GM21825 (cell line): Measurements from ENCODE around the gene GUK1.
A peak's percentile ranks its signal among the peaks of the same experiment; 100 is the strongest.
"Not testable (repeated sequence)": the region's sequence is repeated elsewhere in the genome, so short reads cannot be mapped to it uniquely, and the experiment has no call there.

ENCODE experiments used
- ATAC-seq: cut with Tn5 transposase; IDR thresholded peaks from one replicate; pipeline ENCODE4 v1.9.1; 2021; ENCODE audit warnings: mild to moderate bottlenecking, moderate library complexity; ENCODE audit not compliant: unreplicated experiment

The GUK1 gene

DNA sequence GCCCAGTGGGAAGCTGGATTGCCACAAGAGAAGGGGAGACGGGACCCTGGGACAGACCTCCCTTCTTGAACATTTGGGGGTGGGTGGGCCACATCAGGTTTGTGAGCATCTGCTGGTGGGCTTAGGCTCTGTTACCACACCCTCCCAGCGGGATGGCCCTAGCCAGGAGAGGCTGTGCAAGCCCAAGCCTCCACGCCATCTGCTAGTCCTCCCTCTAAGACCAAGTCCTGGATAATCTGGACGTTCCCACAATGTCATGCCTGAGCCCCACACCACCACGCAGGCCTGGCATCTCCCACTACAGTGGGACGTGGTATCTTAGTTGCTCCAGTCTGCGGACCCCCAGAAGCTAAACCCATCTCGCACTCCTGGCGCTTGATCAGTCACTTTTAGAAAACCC is 21.8 kb downstream of the GUK1 start:
- ATAC-seq: no peak

- ATAC-seq: no peak
These were observed 22.4 kb downstream of the GUK1 start for GRCh38 chr1:228162286-228163006.

GRCh38 chr1:228163007-228163753 is 23.1 kb downstream of the GUK1 start:
- ATAC-seq: no peak

- ATAC-seq: no peak
These were observed 23.9 kb downstream of the GUK1 start for GRCh38 chr1:228163776-228164519.

DNA sequence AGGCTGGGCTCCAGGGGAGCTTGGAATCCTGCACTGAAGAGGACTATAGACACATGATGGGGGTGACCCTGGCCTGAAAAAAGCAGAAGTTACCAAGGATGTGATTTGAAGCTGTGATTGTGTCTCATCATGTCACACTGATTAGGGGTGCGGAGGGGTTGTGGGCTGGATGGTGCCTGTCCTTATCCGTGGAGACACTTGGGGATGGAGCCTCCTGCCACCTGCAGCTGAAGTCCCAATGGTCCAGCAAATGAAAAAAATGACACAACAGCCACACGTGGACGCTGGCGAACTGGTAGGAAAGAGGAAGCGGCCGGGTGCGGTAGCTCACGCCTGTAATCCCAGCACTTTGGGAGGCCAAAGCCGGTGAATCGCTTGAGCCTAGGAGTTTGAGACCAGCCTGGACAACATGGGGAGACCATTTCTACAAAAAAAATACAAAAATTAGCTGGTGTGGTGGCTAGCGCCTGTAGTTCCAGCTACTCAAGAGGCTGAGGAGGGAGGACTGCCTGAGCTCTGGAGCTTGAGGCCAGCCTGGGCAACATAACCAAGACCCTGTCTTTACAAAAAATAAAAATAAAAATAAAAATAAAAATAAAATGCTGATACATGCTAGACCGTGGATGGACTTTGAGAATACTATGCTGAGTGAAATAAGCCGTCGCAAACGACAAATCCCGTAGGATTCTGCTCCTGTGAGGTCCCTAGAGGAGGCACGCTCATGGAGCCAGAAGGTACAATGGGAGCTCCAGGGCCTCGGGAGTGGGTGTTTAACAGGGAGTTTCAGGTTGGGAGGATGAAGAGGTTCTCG is 24.7 kb downstream of the GUK1 start:
- no peak for ATAC-seq

DNA sequence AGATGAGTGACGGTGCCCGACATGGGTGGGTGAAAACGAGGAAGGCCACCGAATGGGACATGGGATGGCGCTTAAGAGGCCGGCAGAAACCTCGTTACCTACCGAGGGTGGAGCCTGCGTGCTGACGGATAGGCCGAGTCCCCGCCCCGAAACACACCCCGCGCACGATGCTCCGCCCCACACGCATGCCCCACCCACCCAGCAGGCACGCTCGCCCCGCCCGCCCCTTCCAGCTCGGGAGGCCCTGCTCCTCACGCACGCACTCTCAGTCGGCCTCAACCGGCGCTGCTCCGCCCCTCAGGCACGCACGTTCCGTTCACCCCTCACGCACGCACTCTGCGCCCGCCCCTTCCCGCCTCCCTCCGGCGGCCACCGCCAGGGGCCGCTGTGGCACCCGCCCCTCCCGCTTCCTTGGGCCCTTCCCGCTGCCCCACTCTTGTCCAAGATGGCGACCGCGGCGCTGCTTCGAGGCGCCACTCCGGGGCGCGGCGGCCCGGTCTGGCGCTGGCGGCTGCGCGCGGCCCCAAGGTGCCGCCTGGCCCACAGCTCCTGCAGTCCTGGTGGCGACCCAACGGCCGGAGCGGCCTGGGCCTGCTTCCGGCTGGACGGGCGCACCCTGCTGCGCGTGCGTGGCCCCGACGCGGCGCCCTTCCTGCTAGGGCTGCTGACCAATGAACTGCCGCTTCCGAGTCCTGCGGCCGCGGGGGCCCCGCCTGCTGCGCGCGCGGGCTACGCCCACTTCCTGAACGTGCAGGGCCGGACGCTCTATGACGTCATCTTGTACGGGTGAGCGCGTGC is 25.5 kb downstream of the GUK1 start, which contains the start of gene IBA57:
Gene IBA57, plus strand, starts transcription at position 433 of the 798 bp plus-strand sequence. Its CDS starts 13 bp downstream, at position 446.
- ATAC-seq: peak; percentile 82

- ATAC-seq: peak; percentile 19
These were observed 26.3 kb downstream of the GUK1 start for GRCh38 chr1:228166170-228166936.

DNA sequence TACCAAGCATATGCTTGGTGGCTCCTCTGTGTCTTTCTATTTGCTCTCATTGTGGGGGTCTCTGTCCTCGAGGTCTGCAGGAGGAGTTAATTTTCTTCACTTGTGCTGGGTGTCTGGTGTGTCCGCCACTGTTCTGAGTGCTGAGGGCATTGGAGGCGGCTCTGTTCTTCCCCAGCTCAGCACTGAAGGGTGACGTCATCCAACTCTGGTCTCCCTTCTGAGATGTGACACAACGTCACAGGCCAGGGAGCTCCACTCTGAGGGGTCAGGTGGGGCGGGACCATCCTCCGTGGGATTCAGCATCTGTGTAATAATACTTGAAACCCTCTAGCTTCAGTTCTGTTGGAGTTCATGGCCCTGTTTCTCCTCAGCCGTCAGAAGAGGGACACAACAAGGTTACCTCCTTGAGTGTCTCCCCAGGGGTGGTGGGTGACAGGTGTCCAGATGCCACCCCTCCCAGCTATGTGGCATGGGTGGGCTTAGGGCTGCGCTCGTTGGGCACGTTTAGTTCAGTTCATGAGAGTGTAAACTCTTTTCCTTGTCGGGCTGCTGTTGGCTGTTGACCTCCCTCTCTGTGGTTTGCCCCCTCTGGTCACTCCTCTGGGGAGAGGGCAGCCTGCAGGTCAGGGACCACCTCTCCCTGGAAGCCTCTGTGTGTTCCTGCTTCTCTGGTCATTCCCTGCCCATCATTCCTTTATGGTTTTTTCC is 28.6 kb downstream of the GUK1 start:
- no peak for ATAC-seq

DNA sequence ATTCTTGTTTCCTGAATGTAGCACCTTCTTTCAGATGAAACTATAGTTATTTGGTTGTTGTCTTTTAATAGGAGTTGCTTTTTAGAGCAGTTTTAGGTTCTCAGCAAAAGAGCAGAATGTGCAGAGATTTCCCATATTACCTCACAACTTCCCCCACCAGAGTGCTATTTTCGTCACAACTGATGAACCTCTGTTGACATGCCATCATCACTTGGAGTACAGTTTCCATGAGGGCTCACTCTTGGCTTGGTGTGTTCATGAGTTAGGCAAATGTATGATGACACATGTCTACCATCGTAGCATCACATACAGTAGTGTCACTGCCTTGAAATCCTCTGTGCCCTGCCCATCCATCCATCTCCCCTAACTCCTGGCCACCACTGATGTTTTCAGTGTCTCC is 29.3 kb downstream of the GUK1 start:
- no peak for ATAC-seq

DNA sequence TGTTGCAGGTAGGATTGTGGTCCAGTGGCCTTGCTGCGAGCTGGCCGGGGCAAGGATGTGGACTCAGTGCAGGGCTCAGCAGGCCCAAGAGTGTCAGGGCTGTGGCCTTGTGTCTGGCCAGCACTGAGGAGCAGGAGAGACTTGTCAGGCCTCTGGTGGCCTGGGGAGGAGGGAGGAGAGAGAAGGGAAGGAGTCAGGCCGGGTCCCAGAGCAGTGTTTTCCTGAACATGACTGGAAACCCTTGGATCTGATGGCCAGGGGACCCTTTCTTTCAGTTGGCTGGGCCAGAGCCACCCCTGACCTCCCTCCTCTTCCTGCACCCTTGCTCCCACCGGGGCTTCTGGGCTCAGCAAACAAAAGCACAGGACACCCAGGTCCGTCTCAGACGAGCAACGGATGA is 30.6 kb downstream of the GUK1 start:
- no peak for ATAC-seq

DNA sequence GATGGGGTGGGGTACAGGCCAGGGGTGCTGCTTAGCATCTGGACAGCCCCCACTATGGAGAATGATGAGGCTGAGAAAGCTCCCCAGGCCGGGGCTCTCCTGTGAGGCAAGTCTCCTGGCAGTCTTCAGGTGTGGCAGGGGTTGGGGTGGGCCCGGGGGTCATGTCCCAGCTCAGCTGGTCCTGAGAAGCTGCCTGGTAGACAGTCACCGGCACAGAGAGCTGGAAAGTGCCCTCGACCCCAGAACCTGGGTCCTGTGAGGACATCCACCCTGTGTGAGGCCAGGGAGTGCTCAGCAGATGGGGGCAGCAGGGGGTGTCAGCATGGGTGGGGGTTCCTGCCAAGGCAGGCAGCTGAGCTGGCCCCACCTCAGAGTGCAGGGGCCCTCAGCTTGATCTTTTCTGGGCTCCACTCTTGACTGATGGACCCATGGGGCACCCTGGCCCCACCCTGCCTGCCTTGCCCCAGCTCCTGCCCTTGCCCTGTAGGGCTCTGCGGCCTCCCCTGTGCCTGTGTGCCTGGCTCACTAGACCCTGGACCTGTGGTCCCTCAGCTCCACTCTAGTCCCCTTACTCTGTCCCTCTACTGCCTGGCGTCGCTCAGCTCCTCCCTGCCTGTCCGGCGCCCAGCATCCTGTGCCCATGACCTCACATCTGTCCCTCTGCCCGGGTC is 31.3 kb downstream of the GUK1 start:
- no peak for ATAC-seq

DNA sequence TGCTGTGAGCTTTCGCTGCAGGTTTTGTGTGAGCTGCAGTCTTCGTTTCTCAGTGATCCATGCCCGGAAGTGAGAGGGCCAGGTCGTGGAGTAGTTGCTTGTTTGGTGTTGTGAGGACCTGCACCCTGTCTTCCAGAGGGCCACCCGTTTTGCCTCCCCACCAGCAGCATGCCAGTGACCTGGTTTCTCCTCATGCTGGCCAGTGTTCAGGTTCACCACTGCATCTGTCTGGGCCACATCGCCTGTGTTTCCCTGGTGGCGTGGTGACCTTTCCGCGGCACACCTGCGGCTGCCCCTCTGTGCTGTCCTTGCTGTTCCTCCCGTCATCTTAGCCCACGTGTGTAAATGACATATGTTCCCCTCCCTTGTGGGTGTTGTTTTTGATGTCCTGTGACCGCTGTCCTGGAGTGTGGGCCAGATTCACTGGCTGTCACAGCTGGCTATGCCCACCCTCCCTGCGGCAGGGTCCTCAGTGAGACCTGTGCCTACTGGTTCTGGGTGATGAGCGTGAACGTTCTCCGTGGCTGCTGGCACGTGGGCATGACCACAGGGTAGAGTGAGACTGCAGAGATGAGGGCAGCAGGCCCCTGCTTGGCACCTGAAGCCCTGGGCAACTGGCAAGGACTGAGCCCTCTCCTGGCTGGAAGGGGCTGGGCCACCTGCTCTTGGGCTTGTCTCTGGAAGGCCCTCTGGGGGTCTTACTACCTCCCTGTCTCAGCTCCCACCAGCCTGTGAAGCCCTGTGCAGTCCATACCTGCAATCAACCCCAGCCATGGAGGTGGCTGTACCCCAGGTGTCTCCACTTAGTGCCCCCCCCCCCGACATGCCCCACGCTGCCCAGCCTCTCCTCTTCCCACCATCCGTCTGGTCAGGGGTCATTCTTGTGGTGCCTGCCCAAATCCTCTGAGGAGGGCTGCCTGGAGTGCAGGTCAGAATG is 32.8 kb downstream of the GUK1 start:
- no peak for ATAC-seq

DNA sequence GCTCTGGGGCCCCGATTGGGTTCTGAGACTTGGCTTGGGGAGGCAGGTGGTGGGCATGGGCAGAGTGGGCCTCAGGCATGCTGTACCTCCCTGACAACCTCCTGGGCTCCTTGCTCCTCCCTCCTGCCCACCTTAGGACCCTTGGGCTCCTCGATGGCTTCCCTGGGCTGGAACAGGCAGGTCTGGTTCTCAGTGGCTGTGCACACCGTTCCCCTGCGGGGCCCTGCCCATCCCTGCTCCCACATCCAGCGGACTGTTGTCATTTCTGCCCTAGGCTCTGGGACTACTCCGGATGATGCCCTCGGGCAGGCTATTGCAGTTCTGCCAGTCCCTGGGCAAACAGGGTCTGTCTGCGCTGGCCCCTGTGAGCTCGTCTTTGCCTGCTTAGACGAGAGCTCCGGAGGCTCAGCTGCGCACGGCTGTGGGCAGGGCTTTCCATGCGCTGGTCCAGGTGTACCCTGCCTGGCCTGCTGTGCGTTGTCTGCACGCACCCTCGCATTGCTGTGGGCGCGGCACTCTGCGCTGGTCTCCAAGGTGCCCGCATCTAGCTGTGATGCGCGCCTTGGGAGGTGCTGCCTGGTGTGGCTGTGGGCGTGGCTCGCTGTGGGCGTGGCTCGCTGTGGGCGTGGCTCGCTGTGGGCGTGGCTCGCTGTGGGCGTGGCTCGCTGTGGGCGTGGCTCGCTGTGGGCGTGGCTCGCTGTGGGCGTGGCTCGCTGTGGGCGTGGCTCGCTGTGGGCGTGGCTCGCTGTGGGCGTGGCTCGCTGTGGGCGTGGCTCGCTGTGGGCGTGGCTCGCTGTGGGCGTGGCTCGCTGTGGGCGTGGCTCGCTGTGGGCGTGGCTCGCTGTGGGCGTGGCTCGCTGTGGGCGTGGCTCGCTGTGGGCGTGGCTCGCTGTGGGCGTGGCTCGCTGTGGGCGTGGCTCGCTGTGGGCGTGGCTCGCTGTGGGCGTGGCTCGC is 33.7 kb downstream of the GUK1 start:
- not testable (repeated sequence) for ATAC-seq

DNA sequence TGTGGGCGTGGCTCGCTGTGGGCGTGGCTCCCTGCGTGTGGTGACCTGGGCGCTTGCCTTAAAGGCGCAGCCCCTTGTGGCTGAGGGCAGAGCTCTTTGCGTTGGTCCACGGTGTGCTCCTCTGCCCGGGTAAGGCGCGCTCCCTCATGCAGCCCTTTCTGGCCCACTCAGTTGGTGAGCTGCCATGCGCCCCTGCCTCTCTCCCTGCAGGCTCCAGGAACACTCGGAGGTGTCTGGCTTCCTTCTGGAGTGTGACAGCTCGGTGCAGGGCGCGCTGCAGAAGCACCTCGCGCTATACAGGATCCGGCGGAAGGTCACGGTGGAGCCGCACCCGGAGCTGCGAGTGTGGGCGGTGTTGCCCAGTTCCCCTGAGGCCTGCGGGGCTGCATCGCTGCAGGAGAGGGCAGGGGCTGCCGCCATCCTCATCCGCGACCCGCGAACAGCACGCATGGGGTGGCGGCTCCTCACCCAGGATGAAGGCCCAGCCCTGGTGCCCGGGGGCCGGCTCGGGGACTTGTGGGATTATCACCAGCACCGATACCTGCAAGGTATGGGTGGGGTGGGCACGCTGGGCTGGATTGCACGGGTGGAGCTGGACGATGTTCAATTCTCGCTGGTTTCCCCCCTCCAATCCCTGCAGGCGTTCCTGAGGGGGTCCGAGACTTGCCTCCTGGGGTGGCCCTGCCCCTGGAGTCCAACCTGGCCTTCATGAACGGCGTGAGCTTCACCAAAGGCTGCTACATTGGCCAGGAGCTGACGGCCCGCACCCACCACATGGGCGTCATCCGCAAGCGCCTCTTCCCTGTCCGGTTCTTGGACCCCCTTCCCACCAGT is 34.6 kb downstream of the GUK1 start:
- no peak for ATAC-seq
